Measurements from ENCODE around the gene NKD2.

- TF ChIP-seq EZH2 (IDR thresholded peaks at IDR 0.05; ENCODE audit: insufficient read depth, poor library complexity, severe bottlenecking), result no peak
- no peak for TF ChIP-seq EZH2phosphoT487 (IDR thresholded peaks at IDR 0.05; ENCODE audit: insufficient read depth, low read depth)
Measured at GRCh38 chr5:1001406-1002270, 7.0 kb upstream of the NKD2 start.
